HEK293 (cell line): ENCODE results near the gene GLG1.

Source experiments
- ATF2 ChIP-seq: fragments of 450-650 bp; formaldehyde crosslinking; IDR thresholded peaks from 2 replicates; pipeline ENCODE4 v1.5.1; 2016; ENCODE audit warnings: missing biosample characterization, missing genetic modification characterization, low read depth
- CTCF ChIP-seq: fragments of 450-650 bp; formaldehyde crosslinking; IDR thresholded peaks from 2 replicates; pipeline ENCODE4 v1.5.1; 2016; ENCODE audit warnings: missing biosample characterization, missing genetic modification characterization
- REST ChIP-seq: fragments of 450-650 bp; formaldehyde crosslinking; IDR thresholded peaks from 2 replicates; pipeline ENCODE4 v1.5.1; 2016; ENCODE audit warnings: missing biosample characterization, missing genetic modification characterization
- ZNF274 ChIP-seq, 2 experiments: fragments of 200-500 bp in 1 of 2; fragments of 450-650 bp in 1 of 2; sonication (Bioruptor generic) in 1 of 2; formaldehyde crosslinking in 1 of 2; IDR thresholded peaks; 2 replicates each; pipeline versions ENCODE4 v1.5.1 to v1.6.1; 2014 to 2016; ENCODE audit warnings: borderline replicate concordance in 1 of 2, inconsistent platforms in 1 of 2, low read length in 1 of 2, missing biosample characterization in 1 of 2, missing genetic modification characterization in 1 of 2
- ZNF302 ChIP-seq: fragments of 450-650 bp; formaldehyde crosslinking; IDR thresholded peaks from 2 replicates; pipeline ENCODE4 v1.5.1; 2016; ENCODE audit warnings: missing biosample characterization, missing genetic modification characterization, low read depth
- ZNF362 ChIP-seq: fragments of 450-650 bp; formaldehyde crosslinking; IDR thresholded peaks from 2 replicates; pipeline ENCODE4 v1.5.1; 2016; ENCODE audit warnings: missing biosample characterization, missing genetic modification characterization
- ZNF660 ChIP-seq: fragments of 450-650 bp; IDR thresholded peaks from 2 replicates; pipeline ENCODE4 v1.5.1; 2018; ENCODE audit warnings: missing biosample characterization, mild to moderate bottlenecking, missing genetic modification characterization

GRCh38 chr16:74564451-74564984 is 42.4 kb downstream of the GLG1 start:
- TF ChIP-seq CTCF (tag by site-specific recombination) (no peak), REST (tag by site-specific recombination) (no peak), ZNF660 (tag by site-specific recombination) (no peak), ZNF274 (IDR thresholded peaks at IDR 0.05; ENCODE audit: low read length) (no peak), ZNF274 (tag by site-specific recombination; IDR thresholded peaks at IDR 0.05; ENCODE audit: borderline replicate concordance) (no peak), ATF2 (tag by site-specific recombination) (no peak), ZNF302 (tag by site-specific recombination) (no peak), ZNF362 (tag by site-specific recombination) (no peak)
